Embryonic facial prominence (tissue), 1 donor: ENCODE measurements around the gene SCMH1.
"Not testable (repeated sequence)": the region's sequence is repeated elsewhere in the genome, so short reads cannot be mapped to it uniquely, and the experiment has no call there.

Source experiments
- DNase-seq: peaks from one replicate; pipeline ENCODE4 v3.0.0-alpha.2; 2016; ENCODE audit errors: extremely low spot score

Gene SCMH1

DNA sequence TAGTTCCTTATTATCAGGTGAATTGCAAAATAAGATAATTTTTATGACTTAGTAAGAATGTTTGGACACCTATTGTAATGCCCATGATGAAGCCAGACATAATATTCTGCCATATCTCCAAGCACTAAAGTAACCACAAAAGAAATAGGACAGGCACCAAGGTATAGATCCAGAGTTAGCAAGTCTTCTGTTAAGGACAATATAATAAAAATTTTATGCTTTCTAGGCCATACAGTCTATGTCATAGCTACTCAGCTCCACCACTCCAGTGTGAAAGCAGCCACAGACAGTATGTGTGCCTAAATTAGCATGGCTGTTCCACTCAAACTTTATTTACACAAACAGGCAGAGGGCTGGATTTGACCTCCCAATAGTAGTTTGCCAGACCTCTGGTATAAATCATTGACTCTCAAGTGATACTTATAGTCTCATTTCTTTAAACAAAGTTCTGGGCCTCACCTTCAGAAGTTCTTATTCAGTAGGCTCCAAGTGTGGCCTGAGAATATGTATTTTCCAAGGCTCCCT, 88.3 kb downstream of the SCMH1 start:
- DNase-seq, result no peak

DNA sequence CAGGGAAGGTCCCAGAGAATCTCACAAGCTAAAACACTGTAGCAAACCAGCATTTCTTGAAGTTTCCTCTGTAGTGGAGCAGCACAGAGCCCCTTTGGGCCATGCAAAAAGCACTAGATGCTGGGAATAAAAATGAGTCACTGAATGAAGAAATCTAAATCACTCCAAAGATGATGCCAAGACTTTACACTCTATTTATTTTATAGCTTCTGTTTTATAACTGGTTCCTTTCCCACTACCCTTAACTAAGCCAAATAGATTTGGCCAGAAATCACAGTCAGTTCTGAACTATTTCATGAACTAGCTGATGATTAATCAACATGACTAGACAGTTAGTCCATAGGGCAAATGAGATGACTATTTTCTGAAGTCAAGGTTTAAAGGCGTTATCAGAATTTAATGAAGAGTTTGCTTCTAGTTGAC, 89.5 kb downstream of the SCMH1 start:
- no peak for DNase-seq

GRCh38 chr1:41151846-41152245, 90.3 kb downstream of the SCMH1 start:
- no peak for DNase-seq

- no peak for DNase-seq
Observed at GRCh38 chr1:41149570-41149969, 92.5 kb downstream of the SCMH1 start.

GRCh38 chr1:41144285-41144684, 97.8 kb downstream of the SCMH1 start:
- no peak for DNase-seq

DNA sequence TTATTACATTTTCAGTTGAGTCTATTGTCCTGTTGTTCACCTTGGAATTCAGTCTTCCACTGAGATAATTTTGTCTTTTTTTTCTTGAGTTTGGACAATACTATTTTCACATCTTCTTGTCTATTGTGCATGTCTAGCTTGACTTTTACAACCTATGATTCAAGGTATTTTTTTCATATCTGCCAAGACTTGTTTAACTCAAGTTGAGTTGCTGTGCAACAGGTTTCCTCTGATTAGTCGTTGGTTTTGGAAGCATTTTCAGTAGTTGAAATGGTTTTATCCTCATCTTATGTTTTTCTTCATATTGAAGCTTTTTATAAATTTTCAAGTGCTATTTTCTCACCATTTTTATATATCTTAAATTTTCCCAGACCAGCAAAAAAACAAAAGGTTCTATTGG, 103.6 kb downstream of the SCMH1 start:
- no peak for DNase-seq

DNA sequence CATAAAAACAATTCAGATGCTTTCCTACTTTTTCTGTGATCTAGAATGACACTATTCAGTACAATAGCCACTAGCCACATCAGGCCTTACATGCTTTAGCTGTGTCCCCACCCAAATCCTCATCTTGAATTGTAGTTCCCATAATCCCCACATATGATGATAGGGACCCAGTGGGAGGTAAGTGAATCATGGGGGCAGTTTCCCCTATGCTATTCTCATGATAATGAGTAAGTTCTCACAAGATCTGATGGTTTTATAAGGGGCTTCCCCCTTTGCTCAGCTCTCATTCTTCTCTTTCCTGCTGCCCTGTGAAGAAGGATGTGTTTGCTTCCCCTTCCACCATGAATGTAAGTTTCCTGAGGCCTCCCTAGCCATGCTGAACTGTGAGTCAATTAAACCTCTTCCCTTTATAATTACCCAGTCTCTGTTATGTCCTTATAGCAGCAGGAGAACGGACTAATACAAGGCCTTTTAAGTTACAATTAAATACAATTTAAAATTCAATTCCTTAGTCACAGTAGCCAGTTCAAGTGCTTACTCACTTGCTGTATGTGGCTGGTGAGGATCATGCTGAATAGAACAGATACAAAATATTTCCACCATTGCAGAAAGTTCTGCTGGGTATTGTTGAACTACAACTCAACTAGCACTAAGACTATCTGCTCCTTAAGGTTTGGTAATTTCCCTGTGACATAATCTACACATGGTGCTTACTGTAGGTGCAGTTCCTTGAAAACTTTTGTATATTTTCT, 106.7 kb downstream of the SCMH1 start:
- no peak for DNase-seq

GRCh38 chr1:41134325-41134724, 107.8 kb downstream of the SCMH1 start:
- not testable (repeated sequence) for DNase-seq

DNA sequence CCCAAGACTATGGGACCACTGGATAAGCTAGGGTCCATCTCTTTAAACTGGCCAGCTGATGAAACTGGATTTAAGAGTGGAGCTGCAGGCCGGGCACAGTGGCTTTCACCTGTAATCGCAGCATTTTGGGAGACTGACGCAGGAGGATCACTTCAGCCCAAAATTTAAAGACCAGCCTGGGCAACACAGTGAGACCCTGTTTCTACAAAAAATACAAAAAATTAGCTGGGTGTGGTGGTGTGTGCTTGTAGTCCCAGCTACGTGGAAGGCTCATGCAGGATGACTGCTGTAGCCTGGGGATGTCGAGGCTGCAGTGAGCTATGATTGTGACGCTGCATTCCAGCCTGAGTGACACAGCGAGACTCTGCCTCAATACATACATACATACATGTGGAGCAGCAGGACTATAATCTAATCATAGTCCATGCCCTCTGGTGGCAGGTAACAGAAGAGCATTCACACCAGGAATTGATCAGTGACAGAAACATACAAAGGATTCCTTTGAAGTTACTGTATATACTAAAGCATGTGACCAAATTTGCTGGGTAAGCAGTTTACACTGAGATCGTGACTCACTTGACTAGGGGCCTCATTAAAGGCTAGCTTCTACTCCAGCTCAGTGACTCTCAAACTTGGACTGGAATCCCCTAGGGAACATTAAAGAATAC, 119.1 kb downstream of the SCMH1 start:
- DNase-seq, result no peak

GRCh38 chr1:41122148-41122547, 120.0 kb downstream of the SCMH1 start:
- DNase-seq, result no peak

DNA sequence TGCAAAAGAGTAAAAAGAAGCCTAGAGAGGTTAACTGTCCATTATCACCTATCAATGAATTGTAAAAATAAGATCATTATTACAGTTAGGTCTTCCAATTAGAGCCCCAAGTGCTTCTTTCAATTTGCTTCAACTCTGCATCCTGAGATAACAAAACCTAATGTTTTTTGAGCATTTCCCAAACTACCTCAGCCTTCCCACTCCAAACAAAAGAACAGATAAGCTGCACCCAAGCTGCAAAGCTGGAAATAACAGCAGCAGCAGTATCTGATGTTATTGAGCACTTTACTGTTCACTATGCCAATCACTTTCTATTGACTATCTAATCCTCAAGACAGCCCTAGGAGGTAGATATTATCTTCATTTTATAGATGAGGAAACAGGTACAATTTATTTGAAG, 123.5 kb downstream of the SCMH1 start:
- DNase-seq, result no peak

DNA sequence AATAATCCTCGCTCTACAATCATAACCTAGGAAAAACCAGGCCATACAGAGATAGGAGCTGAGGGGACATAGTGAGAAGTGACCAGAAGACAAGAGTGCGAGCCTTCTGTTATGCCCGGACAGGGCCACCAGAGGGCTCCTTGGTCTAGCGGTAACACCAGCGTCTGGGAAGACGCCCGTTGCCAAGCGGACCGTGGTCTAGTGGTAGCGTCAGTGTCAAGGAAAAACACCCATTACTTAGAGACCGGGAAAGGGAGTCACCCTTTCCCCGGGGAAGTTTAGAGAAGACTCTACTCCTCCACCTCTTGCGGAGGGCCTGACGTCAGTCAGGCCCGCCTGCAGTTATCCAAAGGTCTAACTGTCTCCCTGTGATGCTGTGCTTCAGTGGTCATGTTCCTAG, 124.9 kb downstream of the SCMH1 start:
- DNase-seq, result not testable (repeated sequence)

GRCh38 chr1:41110736-41111135, 131.4 kb downstream of the SCMH1 start:
- DNase-seq, result no peak

DNA sequence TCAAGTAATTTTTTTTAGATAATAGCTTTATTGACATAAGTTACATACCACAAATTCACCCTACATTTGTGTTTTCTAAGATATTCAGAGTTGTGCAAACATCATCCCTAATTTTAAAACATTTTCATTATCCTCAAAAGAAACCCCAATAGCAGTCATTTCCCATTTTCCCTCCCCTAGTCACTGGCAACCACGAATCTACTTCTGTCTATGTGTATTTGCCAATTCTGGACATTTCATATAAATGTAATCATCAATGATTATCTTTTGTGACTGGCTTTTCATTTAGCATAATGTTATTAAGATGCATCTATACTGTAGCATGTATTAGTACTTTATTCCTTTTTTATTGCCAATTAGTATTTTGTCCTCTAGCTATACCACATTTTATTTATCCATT, 131.8 kb downstream of the SCMH1 start:
- DNase-seq, result no peak

GRCh38 chr1:41109310-41110197, 132.6 kb downstream of the SCMH1 start:
- DNase-seq, result peak; percentile 26

- DNase-seq, result no peak
Observed at GRCh38 chr1:41108696-41109275, 133.3 kb downstream of the SCMH1 start.

- no peak for DNase-seq
Observed at GRCh38 chr1:41103766-41104165, 138.3 kb downstream of the SCMH1 start.

- DNase-seq, result no peak
Observed at GRCh38 chr1:41102653-41103052, 139.5 kb downstream of the SCMH1 start.

DNA sequence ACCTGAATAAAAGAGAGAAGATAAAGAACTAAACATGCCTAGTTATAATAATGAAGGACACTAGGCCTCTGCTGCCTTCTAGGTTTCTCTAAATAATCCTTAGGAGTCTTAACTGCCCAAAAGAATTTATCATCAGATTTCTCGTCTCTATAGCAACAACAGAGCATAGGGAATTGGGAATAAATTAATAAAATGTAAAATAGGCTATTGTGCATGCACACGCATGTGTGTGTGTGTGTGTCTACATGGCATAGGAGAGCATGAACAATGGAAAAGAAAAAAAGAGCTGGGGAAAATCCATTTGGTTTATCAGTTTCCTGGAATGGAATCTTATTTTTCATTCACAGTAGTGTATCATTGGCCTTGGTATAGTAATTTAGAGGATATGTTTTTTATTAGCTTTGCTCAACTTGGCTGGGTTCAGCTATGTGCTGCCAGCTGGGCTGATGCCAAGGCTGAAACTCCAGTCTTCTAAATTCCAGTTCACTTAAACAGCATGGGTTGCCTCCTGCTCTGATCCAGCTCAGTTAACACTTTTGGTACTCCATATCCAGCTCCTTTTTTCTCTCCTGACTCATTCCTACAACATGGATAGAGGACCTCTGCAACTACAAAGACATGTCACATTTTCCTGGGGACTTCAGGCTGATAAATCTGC, 140.0 kb downstream of the SCMH1 start:
- peak; percentile 85 for DNase-seq

- DNase-seq, result no peak
Observed at GRCh38 chr1:41101076-41101475, 141.0 kb downstream of the SCMH1 start.

GRCh38 chr1:41100170-41100569, 141.9 kb downstream of the SCMH1 start:
- DNase-seq, result no peak
